ENCODE results near the gene TLN1.
A peak's percentile ranks its signal among the peaks of the same experiment; 100 is the strongest.

DNA sequence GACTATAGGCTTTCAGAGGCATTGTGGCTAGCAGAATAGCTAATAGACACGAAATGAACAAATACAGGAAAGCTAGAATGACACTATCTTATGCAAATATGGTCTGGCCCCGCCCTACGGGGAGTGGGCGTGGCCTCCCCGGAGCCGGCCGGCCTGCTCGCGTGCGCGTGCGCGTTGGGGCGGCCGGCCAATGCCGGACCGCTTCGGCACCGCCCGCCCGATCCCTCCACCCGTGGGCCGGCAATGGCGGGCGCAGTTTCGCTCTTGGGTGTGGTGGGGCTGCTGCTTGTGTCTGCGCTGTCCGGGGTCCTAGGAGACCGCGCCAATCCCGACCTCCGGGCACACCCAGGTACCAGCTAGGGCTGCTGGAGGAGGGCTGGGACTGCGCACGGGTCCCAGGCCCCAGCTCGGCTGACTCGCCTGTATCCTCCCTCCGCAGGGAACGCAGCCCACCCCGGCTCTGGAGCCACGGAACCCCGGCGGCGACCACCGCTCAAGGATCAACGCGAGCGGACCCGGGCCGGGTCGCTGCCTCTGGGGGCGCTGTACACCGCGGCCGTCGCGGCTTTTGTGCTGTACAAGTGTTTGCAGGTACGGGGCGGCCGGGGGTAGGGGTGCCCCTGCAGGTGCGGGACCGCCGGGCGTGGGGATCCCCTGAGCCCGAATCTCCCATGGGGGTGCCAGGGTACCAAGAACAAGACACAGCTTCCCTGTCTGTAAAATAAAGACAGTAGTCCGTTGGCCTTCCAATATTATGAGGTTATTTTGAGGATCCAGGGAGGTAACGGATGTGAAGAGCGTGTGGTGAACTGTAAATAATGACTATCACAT is 73.6 kb downstream of the TLN1 start, which contains the start of gene CCDC107:
- TF ChIP-seq ZNF302 (CRISPR knock-in tag; IDR thresholded peaks at IDR 0.05): no peak
- TF ChIP-seq POLR2A (IDR thresholded peaks at IDR 0.05; ENCODE audit: low read length): peak; percentile 94
- TF ChIP-seq, protein P1, sequence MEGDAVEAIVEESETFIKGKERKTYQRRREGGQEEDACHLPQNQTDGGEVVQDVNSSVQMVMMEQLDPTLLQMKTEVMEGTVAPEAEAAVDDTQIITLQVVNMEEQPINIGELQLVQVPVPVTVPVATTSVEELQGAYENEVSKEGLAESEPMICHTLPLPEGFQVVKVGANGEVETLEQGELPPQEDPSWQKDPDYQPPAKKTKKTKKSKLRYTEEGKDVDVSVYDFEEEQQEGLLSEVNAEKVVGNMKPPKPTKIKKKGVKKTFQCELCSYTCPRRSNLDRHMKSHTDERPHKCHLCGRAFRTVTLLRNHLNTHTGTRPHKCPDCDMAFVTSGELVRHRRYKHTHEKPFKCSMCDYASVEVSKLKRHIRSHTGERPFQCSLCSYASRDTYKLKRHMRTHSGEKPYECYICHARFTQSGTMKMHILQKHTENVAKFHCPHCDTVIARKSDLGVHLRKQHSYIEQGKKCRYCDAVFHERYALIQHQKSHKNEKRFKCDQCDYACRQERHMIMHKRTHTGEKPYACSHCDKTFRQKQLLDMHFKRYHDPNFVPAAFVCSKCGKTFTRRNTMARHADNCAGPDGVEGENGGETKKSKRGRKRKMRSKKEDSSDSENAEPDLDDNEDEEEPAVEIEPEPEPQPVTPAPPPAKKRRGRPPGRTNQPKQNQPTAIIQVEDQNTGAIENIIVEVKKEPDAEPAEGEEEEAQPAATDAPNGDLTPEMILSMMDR (IDR thresholded peaks at IDR 0.05): peak; percentile 57
- peak; percentile 41 to 63; a peak in 4 of 5 replicates for TF ChIP-seq RAD21 (conservative IDR thresholded peaks at IDR 0.05 in 1 of 2, IDR thresholded peaks at IDR 0.05 in 1 of 2)
- TF ChIP-seq, protein P2, sequence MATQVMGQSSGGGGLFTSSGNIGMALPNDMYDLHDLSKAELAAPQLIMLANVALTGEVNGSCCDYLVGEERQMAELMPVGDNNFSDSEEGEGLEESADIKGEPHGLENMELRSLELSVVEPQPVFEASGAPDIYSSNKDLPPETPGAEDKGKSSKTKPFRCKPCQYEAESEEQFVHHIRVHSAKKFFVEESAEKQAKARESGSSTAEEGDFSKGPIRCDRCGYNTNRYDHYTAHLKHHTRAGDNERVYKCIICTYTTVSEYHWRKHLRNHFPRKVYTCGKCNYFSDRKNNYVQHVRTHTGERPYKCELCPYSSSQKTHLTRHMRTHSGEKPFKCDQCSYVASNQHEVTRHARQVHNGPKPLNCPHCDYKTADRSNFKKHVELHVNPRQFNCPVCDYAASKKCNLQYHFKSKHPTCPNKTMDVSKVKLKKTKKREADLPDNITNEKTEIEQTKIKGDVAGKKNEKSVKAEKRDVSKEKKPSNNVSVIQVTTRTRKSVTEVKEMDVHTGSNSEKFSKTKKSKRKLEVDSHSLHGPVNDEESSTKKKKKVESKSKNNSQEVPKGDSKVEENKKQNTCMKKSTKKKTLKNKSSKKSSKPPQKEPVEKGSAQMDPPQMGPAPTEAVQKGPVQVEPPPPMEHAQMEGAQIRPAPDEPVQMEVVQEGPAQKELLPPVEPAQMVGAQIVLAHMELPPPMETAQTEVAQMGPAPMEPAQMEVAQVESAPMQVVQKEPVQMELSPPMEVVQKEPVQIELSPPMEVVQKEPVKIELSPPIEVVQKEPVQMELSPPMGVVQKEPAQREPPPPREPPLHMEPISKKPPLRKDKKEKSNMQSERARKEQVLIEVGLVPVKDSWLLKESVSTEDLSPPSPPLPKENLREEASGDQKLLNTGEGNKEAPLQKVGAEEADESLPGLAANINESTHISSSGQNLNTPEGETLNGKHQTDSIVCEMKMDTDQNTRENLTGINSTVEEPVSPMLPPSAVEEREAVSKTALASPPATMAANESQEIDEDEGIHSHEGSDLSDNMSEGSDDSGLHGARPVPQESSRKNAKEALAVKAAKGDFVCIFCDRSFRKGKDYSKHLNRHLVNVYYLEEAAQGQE (IDR thresholded peaks at IDR 0.05): no peak
- TF ChIP-seq, protein P3, sequence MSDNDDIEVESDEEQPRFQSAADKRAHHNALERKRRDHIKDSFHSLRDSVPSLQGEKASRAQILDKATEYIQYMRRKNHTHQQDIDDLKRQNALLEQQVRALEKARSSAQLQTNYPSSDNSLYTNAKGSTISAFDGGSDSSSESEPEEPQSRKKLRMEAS (IDR thresholded peaks at IDR 0.05): no peak
- TF ChIP-seq, protein P4, sequence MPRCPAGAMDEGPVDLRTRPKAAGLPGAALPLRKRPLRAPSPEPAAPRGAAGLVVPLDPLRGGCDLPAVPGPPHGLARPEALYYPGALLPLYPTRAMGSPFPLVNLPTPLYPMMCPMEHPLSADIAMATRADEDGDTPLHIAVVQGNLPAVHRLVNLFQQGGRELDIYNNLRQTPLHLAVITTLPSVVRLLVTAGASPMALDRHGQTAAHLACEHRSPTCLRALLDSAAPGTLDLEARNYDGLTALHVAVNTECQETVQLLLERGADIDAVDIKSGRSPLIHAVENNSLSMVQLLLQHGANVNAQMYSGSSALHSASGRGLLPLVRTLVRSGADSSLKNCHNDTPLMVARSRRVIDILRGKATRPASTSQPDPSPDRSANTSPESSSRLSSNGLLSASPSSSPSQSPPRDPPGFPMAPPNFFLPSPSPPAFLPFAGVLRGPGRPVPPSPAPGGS (IDR thresholded peaks at IDR 0.05): peak; percentile 40; the same call in 1 of the 3 replicates
- TF ChIP-seq TFCP2L1 (CRISPR knock-in tag; IDR thresholded peaks at IDR 0.05): peak; percentile 20; the same call in 1 of the 2 replicates
- peak; percentile 22; the same call in 1 of the 2 replicates for TF ChIP-seq HOXA7 (CRISPR knock-in tag; IDR thresholded peaks at IDR 0.05)
- TF ChIP-seq CHD2 (IDR thresholded peaks at IDR 0.05; ENCODE audit: low read length, partially characterized antibody): no peak
- no peak for TF ChIP-seq MAZ (IDR thresholded peaks at IDR 0.05; ENCODE audit: borderline replicate concordance, low read depth, low read length)

Measured in A549 (cell line).